Measurements from ENCODE around the gene NOXRED1. TPM values are rescaled to one million over a fixed set of nuclear protein-coding genes. Genes with fewer than 3 reads are reported as not detected.

NOXRED1 gene
- total RNA-seq, 1 experiment from 2014 or later = 2.0 TPM

DNA sequence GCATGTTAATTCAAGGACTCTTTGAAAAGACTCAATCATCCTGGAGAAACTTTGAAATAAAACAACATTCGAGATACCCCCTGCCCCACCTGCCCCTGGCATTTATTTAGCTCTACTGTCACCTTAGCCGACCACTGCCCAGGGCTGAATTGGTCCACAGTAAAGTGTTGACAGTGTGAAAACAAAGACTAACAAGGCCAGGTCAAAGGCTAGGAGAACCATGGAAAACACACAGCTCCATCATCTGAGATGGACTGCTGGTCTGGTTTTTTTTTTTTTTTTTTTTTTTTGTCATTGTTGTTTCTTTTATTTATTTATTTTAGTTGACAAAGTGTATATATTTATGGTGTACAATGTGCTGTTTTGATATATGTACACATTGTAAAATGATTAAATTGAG lies 76.8 kb downstream of the NOXRED1 start:
- intact Hi-C loops (cut with micrococcal nuclease; ENCODE audit: unreplicated experiment) = no loop called here
- H3K4me3 ChIP-seq = no peak overlapping the region
- H3K9me3 ChIP-seq (ENCODE audit: insufficient read depth, low read depth) = no peaks in the 10 kb centered on the region
- no peaks in the 10 kb centered on the region for H3F3A ChIP-seq (ENCODE audit: insufficient read depth, low read depth)
- H3K9me2 ChIP-seq (ENCODE audit: insufficient read depth) = no peaks in the 10 kb centered on the region
- H2AFZ ChIP-seq = no peak overlapping the region
- H3K27me3 ChIP-seq (ENCODE audit: insufficient read depth, low read depth) = no peaks in the 10 kb centered on the region
- no peak overlapping the region for H3K27ac ChIP-seq
- no TSS peak for BruUV-seq (replicated peaks)
- H3K4me2 ChIP-seq = no peak overlapping the region
- no peaks in the 10 kb centered on the region for H3K79me2 ChIP-seq (ENCODE audit: low read depth)
- no peaks in the 10 kb centered on the region for H4K20me1 ChIP-seq (ENCODE audit: insufficient read depth)
- no peaks in the 10 kb centered on the region for H3K36me3 ChIP-seq (ENCODE audit: low read depth)
- H3K4me1 ChIP-seq (replicated peaks; ENCODE audit: insufficient read depth) = no peaks in the 10 kb centered on the region
- CTCF ChIA-PET = interaction anchor here (0.6 to 0.7 kb wide), 2 partner anchors 12 to 44 kb away, joined by 3 to 8 read pairs; no protein-coding TSS in a partner anchor
- TF ChIP-seq EZH2 (IDR thresholded peaks at IDR 0.05; ENCODE audit: low read depth) = no peak
- TF ChIP-seq, protein P1, sequence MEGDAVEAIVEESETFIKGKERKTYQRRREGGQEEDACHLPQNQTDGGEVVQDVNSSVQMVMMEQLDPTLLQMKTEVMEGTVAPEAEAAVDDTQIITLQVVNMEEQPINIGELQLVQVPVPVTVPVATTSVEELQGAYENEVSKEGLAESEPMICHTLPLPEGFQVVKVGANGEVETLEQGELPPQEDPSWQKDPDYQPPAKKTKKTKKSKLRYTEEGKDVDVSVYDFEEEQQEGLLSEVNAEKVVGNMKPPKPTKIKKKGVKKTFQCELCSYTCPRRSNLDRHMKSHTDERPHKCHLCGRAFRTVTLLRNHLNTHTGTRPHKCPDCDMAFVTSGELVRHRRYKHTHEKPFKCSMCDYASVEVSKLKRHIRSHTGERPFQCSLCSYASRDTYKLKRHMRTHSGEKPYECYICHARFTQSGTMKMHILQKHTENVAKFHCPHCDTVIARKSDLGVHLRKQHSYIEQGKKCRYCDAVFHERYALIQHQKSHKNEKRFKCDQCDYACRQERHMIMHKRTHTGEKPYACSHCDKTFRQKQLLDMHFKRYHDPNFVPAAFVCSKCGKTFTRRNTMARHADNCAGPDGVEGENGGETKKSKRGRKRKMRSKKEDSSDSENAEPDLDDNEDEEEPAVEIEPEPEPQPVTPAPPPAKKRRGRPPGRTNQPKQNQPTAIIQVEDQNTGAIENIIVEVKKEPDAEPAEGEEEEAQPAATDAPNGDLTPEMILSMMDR (conservative IDR thresholded peaks at IDR 0.05) = no peak
- no peak for DNase-seq
- POLR2A ChIA-PET (ENCODE audit: unreplicated experiment) = no interaction called here

DNA sequence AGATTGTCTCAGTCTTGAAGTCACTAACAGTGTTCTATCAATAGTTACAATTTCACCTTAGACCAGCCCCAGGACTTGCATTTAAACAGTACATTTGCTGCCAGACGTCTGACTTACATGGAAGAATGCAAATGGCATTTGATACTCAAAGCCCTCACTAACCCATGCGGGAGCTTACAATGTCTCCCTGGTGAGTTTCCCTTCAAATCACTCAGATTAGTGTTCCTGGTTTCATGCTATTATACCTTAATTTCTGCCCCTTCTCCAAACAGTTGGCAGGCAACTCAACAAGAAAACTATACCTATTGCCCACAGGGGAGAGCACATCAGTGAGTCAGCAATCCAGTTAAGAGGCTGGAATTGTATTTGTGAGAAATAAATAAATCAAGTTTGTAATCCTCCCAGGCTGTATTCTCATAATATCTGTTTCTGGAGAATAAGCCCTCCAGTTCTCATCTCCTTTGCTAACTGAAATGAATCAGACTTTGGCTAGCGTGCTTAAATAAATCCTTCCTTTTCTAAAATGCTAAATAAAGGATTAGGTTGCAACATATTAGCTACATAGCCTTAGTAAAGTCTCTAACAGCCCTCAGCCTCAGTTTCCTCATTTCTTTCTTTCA lies 78.8 kb downstream of the NOXRED1 start:
- Histone ChIP-seq H4K20me1 (ENCODE audit: insufficient read depth) (no peaks in the 10 kb centered on the region), H3K27me3 (ENCODE audit: insufficient read depth, low read depth) (no peaks in the 10 kb centered on the region), H3K9me3 (ENCODE audit: insufficient read depth, low read depth) (no peaks in the 10 kb centered on the region), H3K36me3 (ENCODE audit: low read depth) (no peaks in the 10 kb centered on the region), H3K4me1 (replicated peaks; ENCODE audit: insufficient read depth) (no peaks in the 10 kb centered on the region), H3F3A (ENCODE audit: insufficient read depth, low read depth) (no peaks in the 10 kb centered on the region), H2AFZ (no peak overlapping the region), H3K27ac (no peak overlapping the region), H3K79me2 (ENCODE audit: low read depth) (no peaks in the 10 kb centered on the region), H3K9me2 (ENCODE audit: insufficient read depth) (no peaks in the 10 kb centered on the region), H3K4me3 (no peak overlapping the region), H3K4me2 (no peak overlapping the region)
- POLR2A ChIA-PET (ENCODE audit: unreplicated experiment) = no interaction called here
- BruUV-seq (replicated peaks) = no TSS peak
- DNase-seq = no peak
- TF ChIP-seq, protein P1 (conservative IDR thresholded peaks at IDR 0.05) = no peak
- TF ChIP-seq EZH2 (IDR thresholded peaks at IDR 0.05; ENCODE audit: low read depth) = no peak
- CTCF ChIA-PET = interaction anchor here (0.6 kb wide), 1 partner anchor 466 kb away, joined by 5 read pairs; no protein-coding TSS in a partner anchor
- intact Hi-C loops (cut with micrococcal nuclease; ENCODE audit: unreplicated experiment) = no loop called here

Other genes starting within 250 kb of the NOXRED1 start
- 2.1 and 2.2 TPM in 2 replicates for gene TMEM63C, start 241.7 kb downstream of the NOXRED1 start, total RNA-seq (2021)
- not detected in 2 replicates for gene NGB, start 152.3 kb downstream of the NOXRED1 start, total RNA-seq (2021)
- 96.5 and 109 TPM in 2 replicates for gene POMT2, start 102.6 kb downstream of the NOXRED1 start, total RNA-seq (2021)
- gene GSTZ1, start 102.5 kb downstream of the NOXRED1 start, total RNA-seq (2021) = 135 and 195 TPM in 2 replicates
- 32.1 and 42.6 TPM in 2 replicates for gene TMED8, start 46.4 kb downstream of the NOXRED1 start, total RNA-seq (2021)
- 4.8 and 7.8 TPM in 2 replicates for gene SAMD15, start 46.1 kb downstream of the NOXRED1 start, total RNA-seq (2021)
- 46.1 and 54.5 TPM in 2 replicates for gene VIPAS39, start 34.1 kb upstream of the NOXRED1 start, total RNA-seq (2021)
- gene AHSA1, start 34.6 kb upstream of the NOXRED1 start, total RNA-seq (2021) = 448 and 674 TPM in 2 replicates
- 0.20 TPM in 1 of 2 replicates, not detected in the other for gene ISM2, start 75.3 kb upstream of the NOXRED1 start, total RNA-seq (2021)
- 68.4 and 81.7 TPM in 2 replicates for gene SPTLC2, start 193.1 kb upstream of the NOXRED1 start, total RNA-seq (2021)

Data from PC-9 (cell line).